ENCODE measurements around the gene NLGN1.

NLGN1 gene

DNA sequence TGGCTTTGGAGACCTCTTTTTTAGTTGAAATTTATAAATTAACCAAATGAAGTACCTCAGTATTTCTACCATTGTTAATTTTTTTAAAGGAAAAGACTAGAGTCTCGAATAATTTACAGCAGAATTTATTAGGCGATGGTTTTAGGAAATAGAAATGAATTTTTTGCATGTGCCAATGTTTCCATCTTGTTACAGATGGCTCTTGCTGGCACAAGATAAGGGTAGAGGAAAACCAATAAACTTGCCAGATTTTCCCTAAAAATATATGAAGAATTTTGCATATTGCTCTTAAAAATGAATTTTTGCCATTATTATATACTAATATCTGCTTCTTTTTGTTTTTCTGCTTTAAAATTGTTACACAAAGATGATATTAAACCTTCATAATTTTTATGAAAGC is 380.7 kb downstream of the NLGN1 start:
- Histone ChIP-seq H3K4me3 (ENCODE audit: low read depth, low read length) (no peak overlapping the region), H3K36me3 (replicated peaks) (no peaks in the 10 kb centered on the region), H3K27me3 (replicated peaks) (no peaks in the 10 kb centered on the region), H3K27ac (no peak overlapping the region)
- TF ChIP-seq, protein P1, sequence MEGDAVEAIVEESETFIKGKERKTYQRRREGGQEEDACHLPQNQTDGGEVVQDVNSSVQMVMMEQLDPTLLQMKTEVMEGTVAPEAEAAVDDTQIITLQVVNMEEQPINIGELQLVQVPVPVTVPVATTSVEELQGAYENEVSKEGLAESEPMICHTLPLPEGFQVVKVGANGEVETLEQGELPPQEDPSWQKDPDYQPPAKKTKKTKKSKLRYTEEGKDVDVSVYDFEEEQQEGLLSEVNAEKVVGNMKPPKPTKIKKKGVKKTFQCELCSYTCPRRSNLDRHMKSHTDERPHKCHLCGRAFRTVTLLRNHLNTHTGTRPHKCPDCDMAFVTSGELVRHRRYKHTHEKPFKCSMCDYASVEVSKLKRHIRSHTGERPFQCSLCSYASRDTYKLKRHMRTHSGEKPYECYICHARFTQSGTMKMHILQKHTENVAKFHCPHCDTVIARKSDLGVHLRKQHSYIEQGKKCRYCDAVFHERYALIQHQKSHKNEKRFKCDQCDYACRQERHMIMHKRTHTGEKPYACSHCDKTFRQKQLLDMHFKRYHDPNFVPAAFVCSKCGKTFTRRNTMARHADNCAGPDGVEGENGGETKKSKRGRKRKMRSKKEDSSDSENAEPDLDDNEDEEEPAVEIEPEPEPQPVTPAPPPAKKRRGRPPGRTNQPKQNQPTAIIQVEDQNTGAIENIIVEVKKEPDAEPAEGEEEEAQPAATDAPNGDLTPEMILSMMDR (IDR thresholded peaks at IDR 0.05; ENCODE audit: low read depth, low read length, missing control alignments) = no peak
- DNase-seq = no peak
- in situ Hi-C loops (cut with HindIII; ENCODE audit: low pct_ligation_motif_present, low sequenced_read_pairs) = no loop called here

DNA sequence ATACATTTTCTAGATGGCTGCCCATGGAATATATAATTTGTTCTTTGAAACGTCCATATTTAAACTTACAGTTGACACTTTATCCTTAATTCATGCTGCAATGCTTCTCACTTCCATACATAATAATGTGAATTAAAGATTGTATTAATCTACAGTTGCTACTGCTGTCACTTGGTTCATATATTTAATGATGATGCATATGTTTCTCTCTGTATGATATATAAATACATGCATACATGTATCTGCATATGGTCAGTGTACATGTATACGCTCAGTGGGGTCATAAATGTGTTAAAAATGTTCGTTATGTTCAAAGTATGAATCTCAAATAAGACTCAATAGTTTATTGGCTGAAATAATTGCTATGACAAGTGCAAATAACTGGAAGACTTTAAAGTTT is 382.5 kb downstream of the NLGN1 start:
- Histone ChIP-seq H3K27ac (no peak overlapping the region), H3K36me3 (replicated peaks) (no peaks in the 10 kb centered on the region), H3K27me3 (replicated peaks) (no peaks in the 10 kb centered on the region), H3K4me3 (ENCODE audit: low read depth, low read length) (no peak overlapping the region)
- DNase-seq = no peak
- TF ChIP-seq, protein P1 (IDR thresholded peaks at IDR 0.05; ENCODE audit: low read depth, low read length, missing control alignments) = no peak
- in situ Hi-C loops (cut with HindIII; ENCODE audit: low pct_ligation_motif_present, low sequenced_read_pairs) = no loop called here

DNA sequence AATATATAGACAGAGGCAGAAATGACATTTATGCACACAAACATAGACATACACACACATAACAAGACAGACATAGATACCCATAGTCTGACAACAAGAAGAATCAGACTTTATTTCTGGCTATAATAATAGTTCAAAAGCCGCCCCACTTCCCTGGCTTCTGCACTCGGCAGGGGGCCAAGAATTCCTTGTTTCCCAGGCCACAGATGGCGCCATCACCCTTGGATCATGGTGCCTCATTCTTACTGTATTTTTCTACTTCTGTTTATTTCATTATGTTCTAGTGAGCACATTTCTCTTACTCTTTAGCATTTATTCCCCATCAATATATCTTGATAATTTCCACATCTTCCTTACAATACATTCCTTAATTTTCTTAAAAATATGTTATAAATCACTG is 387.5 kb downstream of the NLGN1 start:
- no peak for DNase-seq
- no peak overlapping the region for H3K27ac ChIP-seq
- in situ Hi-C loops (cut with HindIII; ENCODE audit: low pct_ligation_motif_present, low sequenced_read_pairs) = no loop called here
- no peak overlapping the region for H3K4me3 ChIP-seq (ENCODE audit: low read depth, low read length)
- H3K36me3 ChIP-seq (replicated peaks) = no peaks in the 10 kb centered on the region
- no peaks in the 10 kb centered on the region for H3K27me3 ChIP-seq (replicated peaks)
- TF ChIP-seq, protein P1 (IDR thresholded peaks at IDR 0.05; ENCODE audit: low read depth, low read length, missing control alignments) = no peak

DNA sequence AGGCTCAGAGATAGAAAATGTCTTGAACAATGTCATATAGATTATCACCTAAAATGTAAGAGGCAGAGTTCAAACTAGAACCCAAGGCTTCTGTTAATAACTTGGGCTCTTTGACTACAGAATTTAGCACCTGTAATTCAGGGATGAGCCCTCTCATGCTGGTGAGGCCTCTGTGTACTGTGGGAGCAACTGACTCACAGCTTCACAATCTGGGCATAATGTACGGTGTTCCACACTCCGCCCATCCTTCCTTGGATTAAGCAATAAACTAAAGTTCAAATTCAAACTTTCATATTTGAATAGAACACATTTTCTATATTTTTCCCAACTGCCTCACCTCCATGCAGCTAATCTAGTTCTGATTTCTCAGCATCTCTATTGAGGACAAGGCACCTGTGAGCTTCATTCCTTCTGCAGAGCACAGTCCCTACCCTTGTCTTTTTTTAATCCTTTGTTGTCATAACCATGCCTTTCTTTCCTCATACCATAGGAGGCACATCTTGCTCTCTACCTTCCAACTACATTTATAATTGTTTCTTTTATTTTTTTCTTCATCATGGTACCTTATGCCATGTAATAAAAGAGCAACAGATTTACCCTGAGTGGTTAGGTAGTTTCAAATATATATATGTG is 392.1 kb downstream of the NLGN1 start:
- Histone ChIP-seq H3K4me3 (ENCODE audit: low read depth, low read length) (no peak overlapping the region), H3K27ac (no peak overlapping the region), H3K27me3 (replicated peaks) (no peaks in the 10 kb centered on the region), H3K36me3 (replicated peaks) (no peaks in the 10 kb centered on the region)
- no peak for DNase-seq
- in situ Hi-C loops (cut with HindIII; ENCODE audit: low pct_ligation_motif_present, low sequenced_read_pairs) = no loop called here
- TF ChIP-seq, protein P1 (IDR thresholded peaks at IDR 0.05; ENCODE audit: low read depth, low read length, missing control alignments) = no peak

DNA sequence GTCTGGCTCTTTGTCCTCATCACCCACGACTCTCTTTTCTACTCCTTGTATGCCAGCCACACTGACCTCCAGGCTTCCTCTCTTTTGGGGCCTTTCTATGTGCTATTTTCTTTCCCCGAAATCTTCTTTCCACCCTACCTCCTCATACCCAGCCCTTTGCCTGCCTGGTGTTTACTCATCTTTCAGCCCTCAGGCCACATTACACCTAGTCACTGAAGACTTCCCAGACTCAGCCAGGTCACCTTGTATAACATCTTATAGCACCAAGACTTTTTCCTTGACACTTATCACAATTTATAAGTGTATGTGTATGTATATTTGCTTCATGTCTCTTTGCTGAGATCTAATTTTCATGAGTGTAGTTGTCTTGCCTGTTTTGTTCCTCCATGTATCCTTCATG is 396.4 kb downstream of the NLGN1 start:
- DNase-seq = no peak
- no peaks in the 10 kb centered on the region for H3K36me3 ChIP-seq (replicated peaks)
- in situ Hi-C loops (cut with HindIII; ENCODE audit: low pct_ligation_motif_present, low sequenced_read_pairs) = no loop called here
- H3K27me3 ChIP-seq (replicated peaks) = no peaks in the 10 kb centered on the region
- H3K4me3 ChIP-seq (ENCODE audit: low read depth, low read length) = no peak overlapping the region
- TF ChIP-seq, protein P1 (IDR thresholded peaks at IDR 0.05; ENCODE audit: low read depth, low read length, missing control alignments) = no peak
- no peak overlapping the region for H3K27ac ChIP-seq

DNA sequence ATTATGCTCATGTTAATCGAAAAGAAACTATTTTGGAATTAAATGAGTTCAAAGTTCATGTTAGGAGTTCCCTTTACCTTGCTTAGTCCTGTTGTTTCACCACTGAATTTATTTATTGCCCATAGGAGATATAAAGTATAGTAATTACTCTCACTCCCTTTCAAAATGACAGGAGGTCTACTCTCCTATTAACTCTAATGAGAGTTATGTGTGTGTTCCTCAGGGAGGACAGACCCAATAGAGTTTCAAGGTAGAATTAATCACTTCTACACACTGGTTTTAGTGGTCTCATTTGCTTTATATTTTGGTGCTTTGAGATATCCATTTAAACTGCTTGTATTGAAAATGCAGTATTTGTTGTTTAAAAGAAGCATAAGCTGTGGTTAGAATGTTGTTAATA is 398.9 kb downstream of the NLGN1 start:
- Histone ChIP-seq H3K4me3 (ENCODE audit: low read depth, low read length) (no peak overlapping the region), H3K27me3 (replicated peaks) (no peaks in the 10 kb centered on the region), H3K36me3 (replicated peaks) (no peaks in the 10 kb centered on the region), H3K27ac (no peak overlapping the region)
- in situ Hi-C loops (cut with HindIII; ENCODE audit: low pct_ligation_motif_present, low sequenced_read_pairs) = no loop called here
- DNase-seq = no peak
- TF ChIP-seq, protein P1 (IDR thresholded peaks at IDR 0.05; ENCODE audit: low read depth, low read length, missing control alignments) = no peak

Measured in brain microvascular endothelial cell (primary cell).